Motor neuron (in vitro differentiated cells): ENCODE results near the gene SLC19A2. TPM values are rescaled to one million over a fixed set of nuclear protein-coding genes. Genes with fewer than 3 reads are reported as not detected.

Experiments
- ATAC-seq, 8 experiments: fragments of 200-7000 bp; cut with Tn5 transposase; replicated peaks in 6 of 8; 2 replicates each; pipeline ENCODE4 v1.8.0; 2021; ENCODE audit warnings: mild to moderate bottlenecking in 8 of 8, moderate library complexity in 8 of 8
- H3K27ac ChIP-seq, 2 donors: fragments of 250-450 bp; sonication (Bioruptor Pico); 2 replicates each; pipeline ENCODE4 v1.9.0; 2021; ENCODE audit warnings: antibody characterized with exemption in 2 of 2, mild to moderate bottlenecking in 2 of 2, moderate library complexity in 1 of 2
- H3K4me1 ChIP-seq, 2 donors: fragments of 250-450 bp; sonication (Bioruptor Pico); replicated peaks in 1 of 2; 2 replicates each; pipeline ENCODE4 v1.6.1; 2021; ENCODE audit warnings: antibody characterized with exemption in 2 of 2, mild to moderate bottlenecking in 2 of 2, moderate library complexity in 1 of 2
- H3K4me3 ChIP-seq, 5 donors: fragments of 250-450 bp; sonication (Bioruptor Pico); 2 replicates each; pipeline ENCODE4 v1.9.0; 2021; ENCODE audit warnings: antibody characterized with exemption in 5 of 5, mild to moderate bottlenecking in 5 of 5, moderate library complexity in 4 of 5
- WGBS, 10 experiments: fragments of 450-650 bp; shearing (Covaris generic); methylation state at CpG; one replicate each; pipeline ENCODE4 v1.0.0; 2022; 5-methylcytosine and 5-hydroxymethylcytosine counted together
- in situ Hi-C, 9 experiments: fragments of 400-800 bp; cut with MboI; loops; one replicate each; pipeline ENCODE4 v1.15.0; 2021; ENCODE audit warnings: low sequenced_read_pairs in 9 of 9, low pct_unique_long_range_greater_than_20kb in 2 of 9; ENCODE audit not compliant: unreplicated experiment in 9 of 9
- total RNA-seq, 8 experiments: library from RNA; unstranded; fragments of 300-600 nt; gene quantifications; 2 replicates each; pipeline versions ENCODE4 v1.2.3 to v1.2.4, GENCODE V29; 2022

The SLC19A2 gene
- total RNA-seq, 8 experiments from 2014 or later, result 8.6 to 20.8 (median 13.5) TPM

DNA sequence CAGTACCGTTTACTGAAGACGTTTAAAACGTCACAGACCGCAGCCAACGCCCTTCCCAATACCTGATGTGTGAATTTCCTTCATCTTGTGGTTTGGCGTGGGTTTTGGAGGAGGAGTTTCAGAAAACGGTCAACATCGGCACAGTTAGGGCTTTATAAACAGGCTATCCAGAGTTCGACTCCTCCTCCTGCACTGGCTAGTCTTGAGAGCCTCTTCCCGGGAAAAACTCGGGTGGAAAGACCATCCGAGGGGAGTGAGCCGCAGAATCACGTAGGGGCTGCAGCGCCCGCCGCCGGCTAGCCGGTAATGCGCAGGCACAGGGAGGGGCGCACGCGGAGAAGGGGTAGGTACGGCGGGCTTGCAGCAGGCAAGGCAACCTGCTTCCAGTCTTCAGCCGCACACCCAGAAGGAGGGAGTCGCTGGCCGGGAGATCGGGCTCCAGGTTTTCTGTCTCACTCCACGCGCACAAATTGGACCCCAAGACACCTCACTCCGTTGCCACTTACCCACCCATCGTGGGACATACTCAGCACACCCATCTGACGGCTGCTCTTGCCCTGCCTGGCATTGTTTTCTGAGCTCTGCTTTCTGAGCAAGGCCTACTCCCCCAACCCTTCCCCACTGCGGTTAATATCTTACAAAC is 25.4 kb downstream of the SLC19A2 start:
- Histone ChIP-seq H3K27ac (no peak overlapping the region), H3K4me1 (no peaks in the 10 kb centered on the region), H3K4me3 (no peak overlapping the region)
- peak in 3 of 8 experiments; percentile 31 to 53 (median 31) for ATAC-seq
- 10 to 100% (median 61%) methylated on average over 1 to 30 of the region's 35 CpGs for WGBS, 10 experiments
- in situ Hi-C loops, result loop anchor here in 1 of 9 experiments (10.0 kb wide), 1 partner anchor 84 kb away; no protein-coding TSS in a partner anchor

DNA sequence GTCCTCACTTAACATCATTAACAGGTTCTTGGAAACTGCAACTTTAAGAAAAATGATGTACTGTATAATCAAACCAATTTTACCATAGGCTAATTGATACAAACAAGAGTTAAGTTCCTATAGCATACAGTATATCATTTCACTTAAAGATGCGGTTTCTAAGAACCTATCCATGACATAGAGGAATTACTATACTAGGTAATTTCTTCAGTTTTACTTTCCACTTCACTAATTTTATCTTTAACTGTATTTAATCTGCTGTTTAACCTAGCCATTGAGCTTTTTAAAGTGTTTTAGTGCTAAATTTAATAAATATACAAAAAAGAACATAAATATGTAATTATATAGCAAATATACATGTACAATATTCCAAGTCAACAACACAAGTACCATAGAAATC is 28.3 kb downstream of the SLC19A2 start:
- in situ Hi-C loops, result no loop called here

DNA sequence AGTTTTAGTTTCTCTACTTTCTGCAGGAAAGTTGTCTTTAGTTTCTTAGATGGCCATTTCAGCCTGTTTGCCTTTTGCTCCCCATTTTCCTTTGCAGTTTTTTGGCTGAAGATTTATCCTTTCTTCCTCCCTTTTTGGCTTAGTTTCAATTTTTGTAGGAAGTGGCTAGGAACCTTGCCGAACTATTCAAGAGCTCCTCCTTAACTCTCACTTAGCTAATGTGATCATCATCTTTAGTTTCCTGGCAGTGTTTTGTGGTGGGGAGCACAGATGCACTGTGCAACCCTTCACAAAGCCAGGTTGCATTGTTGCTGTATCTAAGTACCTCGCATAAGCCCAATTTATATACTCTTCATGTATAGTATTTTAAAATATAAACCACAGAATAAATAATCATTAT is 29.7 kb downstream of the SLC19A2 start:
- H3K4me3 ChIP-seq, result no peak overlapping the region
- in situ Hi-C loops, result no loop called here
- H3K27ac ChIP-seq, result no peak overlapping the region
- H3K4me1 ChIP-seq, result no peaks in the 10 kb centered on the region
- 50 to 100% (median 86%) methylated on average over 1 to 2 of the region's 2 CpGs for WGBS, 10 experiments
- no peak for ATAC-seq

More for the DNA sequence above, 28.3 kb downstream of the SLC19A2 start:
- no peaks in the 10 kb centered on the region for H3K4me1 ChIP-seq
- WGBS, 10 experiments, result 36 to 100% (median 100%) methylated on average over 1 of the region's 1 CpG
- ATAC-seq, result no peak
- H3K27ac ChIP-seq, result no peak overlapping the region
- H3K4me3 ChIP-seq, result no peak overlapping the region

DNA sequence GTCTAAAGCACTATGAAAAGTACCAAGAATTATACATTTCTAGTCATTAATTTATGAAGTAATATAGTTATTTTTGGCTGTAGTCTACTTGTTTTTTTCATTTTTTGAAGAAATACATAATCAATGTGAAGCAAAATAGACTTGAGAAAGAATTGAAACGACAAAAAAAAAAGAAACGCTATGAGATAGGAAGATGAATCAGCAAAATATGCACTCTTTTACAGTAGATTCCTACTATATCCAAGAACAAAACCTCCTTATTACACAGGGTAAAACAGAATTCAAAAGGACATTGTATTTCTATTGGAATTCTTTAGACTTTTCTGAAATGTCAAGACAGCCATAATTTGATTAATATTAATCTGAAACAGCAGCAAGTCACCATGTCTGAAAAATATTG is 32.8 kb downstream of the SLC19A2 start:
- Histone ChIP-seq H3K4me1 (no peaks in the 10 kb centered on the region), H3K4me3 (no peak overlapping the region), H3K27ac (no peak overlapping the region)
- in situ Hi-C loops, result no loop called here
- ATAC-seq, result no peak
- 88 to 100% (median 97%) methylated on average over 2 of the region's 2 CpGs for WGBS, 10 experiments

DNA sequence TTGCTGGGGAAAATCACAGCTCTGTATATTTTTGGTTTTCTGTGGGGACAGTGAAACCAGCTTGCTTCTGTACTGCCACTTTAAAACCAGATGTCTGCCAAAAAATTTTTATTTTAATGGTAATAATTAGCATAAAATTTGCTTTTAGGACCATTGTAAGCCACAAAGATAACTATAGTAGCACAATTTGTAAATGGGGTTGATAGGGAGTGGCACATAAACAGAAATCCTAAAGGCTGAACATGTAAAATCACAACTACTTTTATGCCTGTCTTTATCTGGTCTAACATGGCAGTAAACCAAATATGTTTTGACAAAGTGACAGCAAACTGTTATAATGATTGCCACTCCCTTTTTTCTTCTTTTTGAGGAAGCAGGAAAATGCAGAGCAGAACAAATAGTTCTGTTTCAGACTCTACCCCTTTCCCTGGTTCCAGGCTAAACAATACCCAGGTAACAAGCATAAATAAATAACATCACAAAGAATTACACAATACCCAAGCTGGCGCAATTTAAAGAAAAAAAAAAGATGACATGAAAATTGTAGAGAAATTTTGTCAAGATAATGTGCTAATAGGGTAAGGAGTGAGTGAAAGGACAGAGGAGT is 34.4 kb downstream of the SLC19A2 start:
- WGBS, 10 experiments, result 0 to 100% (median 85%) methylated on average over 1 of the region's 1 CpG; no CpG with 5 or more reads in 2 of the 10 experiments
- no peak overlapping the region for H3K27ac ChIP-seq
- peak in 3 of 8 experiments; percentile 72 to 94 (median 89) for ATAC-seq

DNA sequence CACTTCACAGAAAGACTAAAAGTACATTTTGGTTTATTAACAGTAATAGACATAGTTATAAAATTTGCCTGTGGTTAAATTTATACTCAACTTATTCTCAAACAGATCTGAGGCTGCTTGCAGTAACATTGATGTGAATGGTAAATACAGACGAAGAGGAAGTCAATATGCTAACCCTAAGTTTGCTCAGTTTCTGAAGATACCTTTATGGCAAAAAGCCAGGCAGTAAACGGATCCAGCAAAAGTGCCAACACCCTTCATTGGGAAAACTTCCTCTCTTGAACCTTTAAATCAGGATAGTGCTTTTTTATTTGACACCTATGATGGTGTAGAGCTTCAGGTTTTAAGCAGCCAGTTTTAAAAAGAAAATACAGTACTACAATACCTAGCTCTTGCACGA is 41.8 kb downstream of the SLC19A2 start:
- in situ Hi-C loops, result no loop called here
- 20 to 91% (median 66%) methylated on average over 1 to 3 of the region's 3 CpGs for WGBS, 10 experiments
- Histone ChIP-seq H3K4me1 (no peaks in the 10 kb centered on the region), H3K4me3 (no peak overlapping the region), H3K27ac (no peak overlapping the region)
- no peak for ATAC-seq

More for the DNA sequence above, 34.4 kb downstream of the SLC19A2 start:
- in situ Hi-C loops, result no loop called here
- Histone ChIP-seq H3K4me3 (no peak overlapping the region), H3K4me1 (no peaks in the 10 kb centered on the region)

DNA sequence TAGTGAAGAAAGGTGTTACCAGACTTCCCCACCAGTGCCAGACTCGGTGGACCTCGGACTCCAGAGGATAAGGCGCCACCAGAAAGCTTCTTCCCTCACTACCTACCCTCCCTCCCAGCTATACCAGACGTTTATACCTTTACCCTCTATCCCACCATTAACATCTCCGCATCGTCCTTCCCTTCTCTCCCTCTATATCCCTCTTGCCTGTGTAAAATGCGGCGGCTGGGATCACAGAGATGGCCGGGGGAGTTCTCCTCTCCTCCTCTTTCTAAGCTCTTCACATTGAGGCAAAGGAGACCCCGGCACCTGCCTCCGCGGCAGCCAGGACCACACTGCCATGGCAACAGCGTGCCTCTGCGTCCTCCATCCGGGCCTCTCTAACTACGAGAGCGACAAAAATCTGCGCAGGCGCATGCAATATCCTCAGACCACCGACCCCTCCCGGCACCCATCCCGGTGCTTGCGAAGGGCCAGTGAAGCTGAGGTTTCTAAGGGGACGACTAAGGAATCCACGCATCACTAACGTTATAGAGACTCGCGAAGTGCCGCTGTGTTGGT is 58.6 kb downstream of the SLC19A2 start, which contains the start of gene CCDC181:
CCDC181 (minus strand) TSS at position 394 of the 561 bp plus-strand sequence. CDS start 2,547 bp downstream, outside the sequence.
- ATAC-seq, result peak; percentile 80 to 100 (median 99)
- WGBS, 10 experiments, result 0 to 10% (median 0%) methylated on average over 1 to 22 of the region's 29 CpGs
- Histone ChIP-seq H3K4me3 (peak within 1 kb of the TSS; percentile 55 to 68 (median 60)), H3K4me1 (peaks cover 6 to 12% of the 10 kb centered on the region in 2 donors), H3K27ac (peak within 1 kb of the TSS; percentile 32 to 56)
- in situ Hi-C loops, result no loop called here

DNA sequence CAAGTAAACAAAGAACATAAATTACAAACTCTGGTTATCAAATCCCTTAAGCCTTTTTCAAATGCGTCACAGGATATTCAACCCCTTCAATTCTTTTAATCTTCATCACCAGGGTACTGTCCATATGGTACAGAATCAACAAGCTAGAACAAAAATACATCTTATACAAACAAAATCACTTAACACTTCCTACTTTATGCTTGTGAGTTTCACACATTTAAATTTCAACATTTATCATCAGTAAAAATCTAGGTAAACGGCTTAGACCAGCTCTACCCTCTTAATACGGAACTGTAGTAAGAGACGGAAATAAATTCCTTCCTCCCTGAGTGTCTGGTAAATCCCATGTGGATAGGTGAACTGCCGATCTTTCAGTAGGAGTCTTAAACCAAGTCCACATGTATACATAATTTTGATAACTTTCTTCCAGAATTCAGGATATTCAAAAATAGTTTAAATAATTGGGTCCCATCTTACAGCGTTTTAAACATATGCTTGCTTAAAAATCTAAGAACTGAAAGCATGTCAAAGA is 59.5 kb downstream of the SLC19A2 start:
- peak overlapping the region; percentile 55 to 68 (median 60) for H3K4me3 ChIP-seq
- ATAC-seq, result no peak
- peaks cover 6 to 12% of the 10 kb centered on the region in 2 donors for H3K4me1 ChIP-seq
- H3K27ac ChIP-seq, result no peak overlapping the region
- WGBS, 10 experiments, result 18 to 43% (median 35%) methylated on average over 2 to 6 of the region's 6 CpGs
- in situ Hi-C loops, result no loop called here

DNA sequence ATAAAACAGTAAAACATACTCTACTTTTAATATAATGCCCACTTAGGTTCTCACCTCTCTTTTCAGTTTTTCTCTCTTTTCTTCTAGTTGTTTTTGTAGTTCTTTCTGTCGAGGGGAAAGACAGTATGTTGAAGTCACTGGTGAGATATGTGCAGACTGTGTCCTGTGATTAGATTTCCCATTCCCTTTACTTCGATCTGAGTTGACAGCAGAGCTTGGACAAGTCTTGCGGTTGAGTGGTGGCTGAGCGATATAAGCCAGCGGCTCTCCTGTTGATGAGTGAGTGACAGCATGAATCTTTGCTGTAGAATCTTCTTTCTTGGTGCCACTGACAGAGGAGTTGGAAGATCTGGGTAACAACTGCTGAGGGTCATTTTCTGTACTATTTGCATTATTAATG is 64.4 kb downstream of the SLC19A2 start:
- Histone ChIP-seq H3K27ac (no peak overlapping the region), H3K4me1 (peaks cover 4 to 13% of the 10 kb centered on the region in 2 donors), H3K4me3 (no peak overlapping the region)
- WGBS, 10 experiments, result 50 to 100% (median 73%) methylated on average over 1 to 5 of the region's 5 CpGs; no CpG with 5 or more reads in 1 of the 10 experiments
- ATAC-seq, result no peak
- in situ Hi-C loops, result no loop called here

DNA sequence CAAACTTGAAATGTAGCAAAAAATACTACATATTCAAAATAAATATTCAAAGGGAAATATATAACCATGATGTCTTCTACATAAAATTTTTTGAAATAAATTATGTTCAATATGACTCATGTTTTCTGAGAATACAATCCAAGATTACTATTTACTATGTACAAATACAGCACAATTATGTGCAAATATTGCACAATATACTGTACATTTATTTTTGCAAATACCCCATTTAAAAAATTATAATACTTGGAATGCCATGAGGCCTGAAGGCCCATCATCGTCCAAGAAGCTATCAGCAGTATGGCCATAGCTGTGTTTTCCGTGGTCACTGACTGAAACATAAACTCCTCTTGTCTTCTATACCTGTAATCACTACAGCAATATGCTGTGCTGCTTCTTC is 70.8 kb downstream of the SLC19A2 start:
- in situ Hi-C loops, result no loop called here
- no peak overlapping the region for H3K27ac ChIP-seq

More for the DNA sequence above, 70.8 kb downstream of the SLC19A2 start:
- peak in 1 of 8 experiments; percentile 59 for ATAC-seq
- WGBS, 10 experiments, result 0 to 100% (median 90%) methylated on average over 1 to 2 of the region's 2 CpGs
- Histone ChIP-seq H3K4me1 (no peaks in the 10 kb centered on the region), H3K4me3 (no peak overlapping the region)

Other genes starting within 250 kb of the SLC19A2 start
- 100 to 1,000 TPM in 1 of 8 experiments, 10 to 100 TPM in 7; 14.2 to 111 (median 71.9) TPM for gene NME7, start 118.1 kb downstream of the SLC19A2 start, total RNA-seq
- gene BLZF1, start 117.7 kb downstream of the SLC19A2 start, total RNA-seq, result 10 to 100 TPM; 24.8 to 71.0 (median 39.6) TPM
- gene CCDC181, start 58.5 kb downstream of the SLC19A2 start, total RNA-seq, result 10 to 100 TPM in 5 of 8 experiments, 1 to 10 TPM in 1, under 1 TPM in 2; 0.20 to 37.4 (median 27.3) TPM
- 10 to 100 TPM in 1 of 8 experiments, under 1 TPM in 6, not detected in 1; 0.07 to 30.1 (median 0.20) TPM for gene F5, start 100.5 kb upstream of the SLC19A2 start, total RNA-seq
- 1 to 10 TPM in 2 of 8 experiments, under 1 TPM in 2, not detected in 4; 0.10 to 2.6 (median 0.61) TPM for gene SELP, start 144.2 kb upstream of the SLC19A2 start, total RNA-seq
- 10 to 100 TPM in 1 of 8 experiments, under 1 TPM in 3, not detected in 4; 0.41 to 28.3 (median 0.67) TPM for gene SELL, start 225.7 kb upstream of the SLC19A2 start, total RNA-seq
- under 1 TPM in 3 of 8 experiments, not detected in 5; 0.08 to 0.47 (median 0.21) TPM for gene SELE, start 248.1 kb upstream of the SLC19A2 start, total RNA-seq